Lung (tissue), 12 donors: ENCODE results near the gene CTSE. TPM values are rescaled to one million over a fixed set of nuclear protein-coding genes. Genes with fewer than 3 reads are reported as not detected.
A peak's percentile ranks its signal among the peaks of the same experiment; 100 is the strongest.

Experiments used
- ATAC-seq: fragments of 200-7000 bp; cut with Tn5 transposase; one replicate; pipeline ENCODE4 v1.9.1; 2020; ENCODE audit warnings: moderate number of reproducible peaks; ENCODE audit not compliant: insufficient read depth, low FRiP score
- DNase-seq, 3 donors: peaks; one replicate each; pipeline ENCODE4 v3.0.0-alpha.2; 2013 to 2017
- H3K27ac ChIP-seq, 2 donors: one replicate each; pipeline ENCODE4 v1.5.1; 2013; ENCODE audit warnings: mild to moderate bottlenecking in 2 of 2, moderate library complexity in 2 of 2, control low read depth in 1 of 2, inconsistent platforms in 1 of 2, low read depth in 1 of 2, low read length in 1 of 2
- H3K27me3 ChIP-seq, 3 donors: one replicate each; pipeline ENCODE4 v1.5.1; 2013; ENCODE audit warnings: low read length in 2 of 3; ENCODE audit not compliant: control insufficient read depth in 3 of 3, insufficient read depth in 3 of 3
- H3K36me3 ChIP-seq, 4 donors: one replicate each; pipeline ENCODE4 v1.5.1; 2013; ENCODE audit warnings: low read length in 4 of 4, mild to moderate bottlenecking in 1 of 4, moderate library complexity in 1 of 4; ENCODE audit not compliant: control insufficient read depth in 4 of 4, insufficient read depth in 4 of 4
- H3K4me1 ChIP-seq, 5 donors: one replicate each; pipeline ENCODE4 v1.5.1; 2013; ENCODE audit warnings: low read length in 5 of 5, mild to moderate bottlenecking in 2 of 5, moderate library complexity in 1 of 5; ENCODE audit not compliant: control insufficient read depth in 5 of 5, insufficient read depth in 5 of 5
- H3K4me3 ChIP-seq: one replicate; pipeline ENCODE4 v1.5.1; 2013; ENCODE audit warnings: mild to moderate bottlenecking, control low read depth, moderate library complexity
- H3K9ac ChIP-seq, 2 donors: one replicate each; pipeline ENCODE4 v1.5.1; 2013; ENCODE audit warnings: low read length in 2 of 2, control low read depth in 1 of 2; ENCODE audit not compliant: insufficient read depth in 1 of 2
- H3K9me3 ChIP-seq, 4 donors: one replicate each; pipeline ENCODE4 v1.5.1; 2013; ENCODE audit warnings: low read length in 3 of 4, mild to moderate bottlenecking in 1 of 4, moderate library complexity in 1 of 4; ENCODE audit not compliant: control insufficient read depth in 4 of 4, insufficient read depth in 3 of 4
- WGBS, 2 donors: extraction: QIAGEN DNeasy Blood & Tissue Kit; methylation state at CpG; one replicate each; pipeline ENCODE4 v1.1.7; 2013; 5-methylcytosine and 5-hydroxymethylcytosine counted together
- polyA plus RNA-seq, 2 donors: library from polyadenylated mRNA; stranded (reverse); fragments of 200-250 nt; gene quantifications; one replicate each; pipeline ENCODE4 v1.2.1, GENCODE V29; 2013
- total RNA-seq, 2 donors: library from RNA; depleted of rRNA in 1 of 2; stranded (reverse); fragments of >200 nt in 1 of 2; gene quantifications; one replicate each; pipeline ENCODE4 v1.2.1, GENCODE V29; 2014 to 2021
- TF ChIP-seq, protein P1 (sequence below): IDR thresholded peaks from 2 replicates; pipeline ENCODE4 v1.5.1; 2012; ENCODE audit warnings: mild to moderate bottlenecking; ENCODE audit errors: control extremely low read depth, extremely low read depth
- donor health status: control.
- donor health status: control.
- donor health status: Bipolar disorder and iron deficiency.
- donor health status: healthy.
- donor health status: DM: yes; HTN: yes; CAD: no.

The CTSE gene
- total and polyA plus RNA-seq, 4 donors, result 14.6 to 189 (median 95.7) TPM

DNA sequence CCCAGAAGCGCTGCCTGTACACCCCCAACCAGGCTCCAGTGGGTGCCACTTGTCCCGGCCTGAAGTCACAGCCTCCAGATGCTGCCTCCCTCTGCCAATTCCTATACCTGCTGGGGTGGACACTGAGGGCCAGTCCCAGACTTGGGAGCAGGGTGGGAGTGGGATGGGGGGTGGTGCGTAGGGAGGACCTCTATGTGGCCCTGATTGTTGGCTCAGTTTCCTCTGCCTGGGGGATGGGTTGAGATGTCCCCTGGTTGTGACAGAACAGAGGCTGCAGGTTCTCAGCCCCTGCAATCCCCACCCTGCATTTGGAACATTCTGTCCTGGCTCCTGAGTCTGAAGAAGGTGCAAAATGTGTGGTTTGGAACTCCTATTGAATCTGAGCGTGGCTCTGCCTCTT is 47.7 kb downstream of the CTSE start:
- peak overlapping the region in 1 of 2 donors; percentile 73 for H3K27ac ChIP-seq
- H3K9ac ChIP-seq, result no peak overlapping the region
- WGBS, 2 donors, result 88% methylated on average over 4 of the region's 4 CpGs
- no peaks in the 10 kb centered on the region for H3K27me3 ChIP-seq
- H3K36me3 ChIP-seq, result peaks cover 0 to 3% (median 0%) of the 10 kb centered on the region in 4 donors
- DNase-seq (no peak), ATAC-seq (no peak)
- TF ChIP-seq, protein P1, sequence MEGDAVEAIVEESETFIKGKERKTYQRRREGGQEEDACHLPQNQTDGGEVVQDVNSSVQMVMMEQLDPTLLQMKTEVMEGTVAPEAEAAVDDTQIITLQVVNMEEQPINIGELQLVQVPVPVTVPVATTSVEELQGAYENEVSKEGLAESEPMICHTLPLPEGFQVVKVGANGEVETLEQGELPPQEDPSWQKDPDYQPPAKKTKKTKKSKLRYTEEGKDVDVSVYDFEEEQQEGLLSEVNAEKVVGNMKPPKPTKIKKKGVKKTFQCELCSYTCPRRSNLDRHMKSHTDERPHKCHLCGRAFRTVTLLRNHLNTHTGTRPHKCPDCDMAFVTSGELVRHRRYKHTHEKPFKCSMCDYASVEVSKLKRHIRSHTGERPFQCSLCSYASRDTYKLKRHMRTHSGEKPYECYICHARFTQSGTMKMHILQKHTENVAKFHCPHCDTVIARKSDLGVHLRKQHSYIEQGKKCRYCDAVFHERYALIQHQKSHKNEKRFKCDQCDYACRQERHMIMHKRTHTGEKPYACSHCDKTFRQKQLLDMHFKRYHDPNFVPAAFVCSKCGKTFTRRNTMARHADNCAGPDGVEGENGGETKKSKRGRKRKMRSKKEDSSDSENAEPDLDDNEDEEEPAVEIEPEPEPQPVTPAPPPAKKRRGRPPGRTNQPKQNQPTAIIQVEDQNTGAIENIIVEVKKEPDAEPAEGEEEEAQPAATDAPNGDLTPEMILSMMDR, result no peak
- H3K4me1 ChIP-seq, result peaks cover 0 to 5% (median 0%) of the 10 kb centered on the region in 5 donors
- no peak overlapping the region for H3K4me3 ChIP-seq
- H3K9me3 ChIP-seq, result peaks cover 0 to 8% (median 0%) of the 10 kb centered on the region in 4 donors

DNA sequence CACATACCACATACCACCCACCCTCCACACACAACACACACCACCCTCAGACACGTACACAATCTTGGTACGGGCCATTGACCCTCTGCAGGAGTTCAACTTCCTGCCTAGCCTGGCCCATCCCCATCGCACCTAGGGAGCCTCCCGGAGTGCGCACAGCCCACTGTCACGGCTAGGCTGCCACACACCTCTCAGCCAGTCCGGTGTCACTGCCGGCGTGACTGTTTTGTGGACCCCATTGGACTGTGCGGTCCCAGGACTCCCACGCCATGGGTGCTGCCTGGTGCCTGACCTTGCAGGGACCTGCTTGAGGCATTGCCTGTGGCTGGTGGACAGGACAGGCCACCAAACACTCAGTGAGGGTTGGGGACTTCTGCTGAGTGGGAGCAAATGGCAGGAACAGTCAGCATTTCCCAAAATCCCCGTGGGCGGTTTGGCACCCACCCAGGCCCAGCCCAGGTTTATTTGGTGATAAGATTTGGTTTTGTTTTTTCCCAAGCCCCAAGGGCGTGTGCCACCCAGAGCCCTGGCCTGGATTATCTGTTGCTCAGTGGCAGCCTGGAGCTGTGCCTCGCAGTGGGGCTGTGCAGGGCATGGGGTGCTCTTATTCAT is 48.2 kb downstream of the CTSE start:
- 78 to 85% methylated on average over 15 of the region's 15 CpGs for WGBS, 2 donors
- H3K4me1 ChIP-seq, result peaks cover 0 to 5% (median 0%) of the 10 kb centered on the region in 5 donors
- ATAC-seq (no peak), DNase-seq (no peak)
- H3K9me3 ChIP-seq, result peaks cover 0 to 8% (median 0%) of the 10 kb centered on the region in 4 donors
- peaks cover 0 to 3% (median 0%) of the 10 kb centered on the region in 4 donors for H3K36me3 ChIP-seq
- peak overlapping the region in 1 of 2 donors; percentile 73 for H3K27ac ChIP-seq
- peak overlapping the region in 1 of 2 donors; percentile 26 for H3K9ac ChIP-seq
- no peaks in the 10 kb centered on the region for H3K27me3 ChIP-seq
- no peak overlapping the region for H3K4me3 ChIP-seq
- TF ChIP-seq, protein P1, result no peak

DNA sequence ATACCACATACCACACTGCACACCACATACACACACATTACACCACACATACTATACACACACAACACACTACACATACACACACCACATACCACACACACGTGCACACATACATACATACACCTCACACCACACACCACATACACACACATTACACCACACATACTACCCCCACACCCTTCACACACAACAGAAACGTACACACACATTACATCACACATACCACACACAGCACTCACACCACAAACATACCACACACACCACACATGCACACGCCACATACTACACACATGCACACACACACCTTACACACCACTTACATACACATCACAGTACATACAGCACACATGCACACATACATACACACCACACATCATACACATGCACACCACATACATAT is 49.0 kb downstream of the CTSE start:
- TF ChIP-seq, protein P1, result no peak
- no peaks in the 10 kb centered on the region for H3K27me3 ChIP-seq
- no peak overlapping the region for H3K27ac ChIP-seq
- peaks cover 0 to 5% (median 0%) of the 10 kb centered on the region in 5 donors for H3K4me1 ChIP-seq
- WGBS, 2 donors, result 85 to 95% methylated on average over 3 of the region's 3 CpGs
- peaks cover 0 to 8% (median 0%) of the 10 kb centered on the region in 4 donors for H3K9me3 ChIP-seq
- ATAC-seq (no peak), DNase-seq (no peak)
- H3K36me3 ChIP-seq, result peaks cover 0 to 3% (median 0%) of the 10 kb centered on the region in 4 donors
- no peak overlapping the region for H3K4me3 ChIP-seq
- no peak overlapping the region for H3K9ac ChIP-seq
